Fibroblast of lung (primary cell): Measurements from ENCODE around the gene FCER1G.
"Not testable (repeated sequence)": the region's sequence is repeated elsewhere in the genome, so short reads cannot be mapped to it uniquely, and the experiment has no call there.

Experiments
- EZH2 ChIP-seq: IDR thresholded peaks from 2 replicates; pipeline ENCODE4 v1.5.1; 2012; ENCODE audit warnings: low read length, control low read depth, mild to moderate bottlenecking; ENCODE audit errors: missing control alignments
- TF ChIP-seq, protein P1 (sequence below), 2 donors: IDR thresholded peaks in 1 of 2; conservative IDR thresholded peaks in 1 of 2; 1 replicate in 1 of 2; 2 replicates in 1 of 2; pipeline ENCODE4 v1.5.1; 2011 to 2012; ENCODE audit warnings: low read length in 2 of 2, control low read depth in 1 of 2, inconsistent platforms in 1 of 2, low read depth in 1 of 2, mild to moderate bottlenecking in 1 of 2

DNA sequence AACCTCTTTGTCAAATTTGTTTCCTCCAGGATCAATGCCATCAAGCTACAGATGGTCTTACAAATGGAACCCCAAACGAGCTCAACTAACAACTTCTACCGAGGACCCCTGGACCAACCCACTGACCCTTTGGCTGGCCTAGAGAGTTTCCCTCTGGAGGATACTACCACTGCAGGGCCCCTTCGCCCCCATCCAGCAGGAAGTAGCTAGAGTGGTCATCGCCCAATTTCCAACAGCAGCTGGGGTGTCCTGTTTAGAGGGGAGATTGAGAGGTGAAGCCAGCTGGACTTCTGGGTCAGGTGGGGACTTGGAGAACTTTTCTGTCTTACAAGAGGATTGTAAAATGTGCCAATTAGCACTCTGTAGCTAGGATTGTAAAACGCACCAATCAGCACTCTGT lies 42.0 kb downstream of the FCER1G start:
- TF ChIP-seq, protein P1, sequence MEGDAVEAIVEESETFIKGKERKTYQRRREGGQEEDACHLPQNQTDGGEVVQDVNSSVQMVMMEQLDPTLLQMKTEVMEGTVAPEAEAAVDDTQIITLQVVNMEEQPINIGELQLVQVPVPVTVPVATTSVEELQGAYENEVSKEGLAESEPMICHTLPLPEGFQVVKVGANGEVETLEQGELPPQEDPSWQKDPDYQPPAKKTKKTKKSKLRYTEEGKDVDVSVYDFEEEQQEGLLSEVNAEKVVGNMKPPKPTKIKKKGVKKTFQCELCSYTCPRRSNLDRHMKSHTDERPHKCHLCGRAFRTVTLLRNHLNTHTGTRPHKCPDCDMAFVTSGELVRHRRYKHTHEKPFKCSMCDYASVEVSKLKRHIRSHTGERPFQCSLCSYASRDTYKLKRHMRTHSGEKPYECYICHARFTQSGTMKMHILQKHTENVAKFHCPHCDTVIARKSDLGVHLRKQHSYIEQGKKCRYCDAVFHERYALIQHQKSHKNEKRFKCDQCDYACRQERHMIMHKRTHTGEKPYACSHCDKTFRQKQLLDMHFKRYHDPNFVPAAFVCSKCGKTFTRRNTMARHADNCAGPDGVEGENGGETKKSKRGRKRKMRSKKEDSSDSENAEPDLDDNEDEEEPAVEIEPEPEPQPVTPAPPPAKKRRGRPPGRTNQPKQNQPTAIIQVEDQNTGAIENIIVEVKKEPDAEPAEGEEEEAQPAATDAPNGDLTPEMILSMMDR (conservative IDR thresholded peaks at IDR 0.05 in 1 of 2, IDR thresholded peaks at IDR 0.05 in 1 of 2; ENCODE audit: low read depth in 1 of 2, low read length in 2 of 2), result not testable (repeated sequence)
- not testable (repeated sequence) for TF ChIP-seq EZH2
